Activated CD4-positive, alpha-beta T cell treated with anti-CD3 and anti-CD28 coated beads for 4 hours (primary cell): ENCODE results near the gene PI4KA.

Experiments
- DNase-seq, 2 donors: peaks; one replicate each; pipeline ENCODE4 v3.0.0-alpha.2; 2020

The PI4KA gene

DNA sequence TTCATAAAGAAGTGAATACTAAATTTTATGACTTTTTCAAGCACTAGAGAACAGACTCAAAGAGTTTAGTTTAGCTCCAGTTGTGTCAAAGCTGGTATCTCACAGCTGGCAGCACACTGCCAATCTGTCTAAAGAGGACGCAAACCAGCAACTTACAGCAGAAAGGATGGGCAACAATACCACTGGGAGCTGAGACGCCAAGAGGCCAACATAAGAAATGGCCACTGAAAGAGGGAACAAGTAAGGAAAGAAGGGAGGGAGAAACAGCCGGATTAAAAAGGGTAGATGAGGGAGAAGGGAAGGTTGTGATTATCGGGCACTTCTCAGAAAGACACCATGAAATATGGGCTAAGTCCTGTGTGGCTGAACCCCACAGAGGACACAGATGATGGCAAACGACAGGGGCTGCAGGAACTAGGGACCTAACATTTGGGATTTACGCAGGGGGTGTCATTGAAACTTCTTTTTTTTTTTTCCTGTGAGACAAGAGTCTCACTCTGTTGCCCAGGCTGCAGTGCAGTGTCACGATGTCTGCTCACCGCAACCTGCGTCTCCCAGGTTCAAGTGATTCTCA is 43.0 kb downstream of the PI4KA start:
- DNase-seq, result no peak

DNA sequence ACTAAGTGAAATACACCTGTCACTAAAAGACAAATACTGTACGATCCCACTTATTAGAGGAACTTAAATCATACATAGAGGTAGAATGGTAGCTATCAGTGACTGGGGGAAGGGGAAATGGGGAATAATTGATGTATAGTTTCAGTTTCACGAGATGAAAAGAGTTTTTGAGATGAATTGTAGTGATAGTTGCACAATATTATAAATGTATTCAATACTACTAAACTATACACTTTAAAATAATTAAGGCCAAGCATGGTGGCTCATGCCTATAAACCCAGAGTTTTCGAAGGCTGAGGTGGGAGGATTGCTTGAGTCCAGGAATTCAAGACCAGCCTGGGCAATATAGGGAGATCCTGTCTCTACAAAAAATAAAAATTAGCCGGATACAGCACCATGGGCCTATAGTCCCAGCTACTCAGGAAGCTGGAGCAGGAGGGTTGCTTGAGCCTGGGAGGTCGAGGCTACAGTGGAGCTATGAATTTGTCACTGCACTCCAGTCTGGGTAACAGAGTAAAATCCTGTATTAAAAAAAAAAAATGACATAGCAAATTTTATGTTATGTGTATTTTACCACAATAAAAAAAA is 44.3 kb downstream of the PI4KA start:
- DNase-seq, result no peak

DNA sequence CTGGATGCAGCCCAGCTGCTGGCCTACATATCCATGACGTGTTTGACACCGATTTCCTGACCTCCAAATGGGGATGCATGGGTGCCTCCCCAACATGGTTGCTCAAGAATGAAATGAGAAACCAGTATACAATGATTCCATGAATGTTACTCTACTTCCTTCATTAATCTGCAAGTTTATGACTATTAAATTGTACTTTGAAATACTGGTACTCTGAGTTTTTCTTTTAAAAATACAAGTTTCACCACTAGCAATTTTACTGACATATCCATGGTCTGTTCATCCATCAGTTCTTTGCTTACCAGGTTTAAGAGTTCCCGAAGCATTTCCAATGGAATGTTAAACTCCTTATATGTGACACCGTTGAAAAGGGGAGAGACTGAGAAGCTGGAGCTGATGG is 45.6 kb downstream of the PI4KA start:
- DNase-seq, result no peak

DNA sequence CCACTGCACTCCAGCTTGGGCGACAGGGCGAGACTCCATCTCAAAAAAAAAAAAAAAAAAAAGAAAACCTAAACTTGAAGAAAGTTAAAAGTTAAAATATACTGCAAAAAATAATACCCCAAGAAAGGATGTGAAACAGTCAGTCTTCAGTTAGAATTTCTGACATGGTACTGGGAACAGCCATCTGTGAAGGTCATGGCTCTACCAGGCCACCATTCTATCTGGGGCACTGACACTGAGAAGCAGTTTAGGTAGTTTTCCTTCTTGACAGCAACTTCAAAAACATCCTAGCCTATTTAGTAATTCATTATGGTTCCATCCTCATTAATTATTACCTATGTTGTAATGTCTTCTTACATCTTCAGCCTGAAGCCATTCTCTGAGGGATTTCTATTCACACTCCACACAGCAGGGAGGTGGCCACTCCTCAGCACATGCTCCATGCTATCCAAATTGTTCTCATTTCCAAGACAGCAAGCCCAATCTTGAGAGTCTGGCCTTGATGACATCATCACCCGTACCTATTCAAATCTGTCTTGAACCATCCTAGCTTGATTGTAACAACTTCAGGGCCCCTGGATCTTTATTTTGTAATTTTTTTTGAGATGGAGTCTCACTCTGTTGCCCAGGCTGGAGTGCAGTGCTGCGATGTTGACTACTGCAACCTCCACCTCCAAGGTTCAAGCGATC is 46.5 kb downstream of the PI4KA start:
- DNase-seq, result no peak

DNA sequence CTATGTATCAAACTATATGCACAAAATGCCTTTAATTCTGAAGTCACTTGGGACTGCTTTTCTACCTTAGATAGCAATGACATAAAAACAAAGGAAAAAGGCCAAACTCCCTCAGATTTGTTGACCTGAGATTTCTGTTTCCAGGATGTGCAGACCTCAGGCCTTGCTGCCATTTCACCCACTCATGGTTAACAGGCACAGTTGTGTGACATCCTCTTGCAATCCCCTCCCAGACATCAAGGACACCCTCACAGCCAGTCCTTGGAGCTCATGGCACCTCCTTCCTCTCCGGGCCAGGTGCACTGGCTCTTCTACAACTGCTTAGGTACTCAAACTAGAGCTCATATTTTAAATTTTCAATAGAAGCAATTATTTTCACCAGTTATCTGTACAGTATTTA is 47.4 kb downstream of the PI4KA start:
- DNase-seq, result no peak

DNA sequence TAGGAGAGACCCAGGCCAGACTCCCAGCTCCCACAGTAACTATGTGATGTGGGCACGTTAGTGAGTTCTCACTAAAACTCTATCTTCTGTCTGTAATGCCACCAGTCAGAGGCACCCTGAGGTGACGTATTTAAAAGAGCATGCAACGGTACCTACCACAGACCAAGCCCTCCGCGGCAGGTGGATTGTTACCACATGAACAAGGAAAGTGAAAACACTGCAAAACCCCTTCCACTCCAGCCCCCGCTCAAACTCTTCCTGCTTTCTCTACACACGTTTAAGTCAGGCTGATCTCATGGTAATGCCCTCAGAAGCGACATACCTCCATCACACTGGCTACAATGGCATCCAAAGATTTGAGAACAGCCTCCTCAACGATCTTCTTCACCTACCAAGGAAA is 48.0 kb downstream of the PI4KA start:
- DNase-seq, result no peak

DNA sequence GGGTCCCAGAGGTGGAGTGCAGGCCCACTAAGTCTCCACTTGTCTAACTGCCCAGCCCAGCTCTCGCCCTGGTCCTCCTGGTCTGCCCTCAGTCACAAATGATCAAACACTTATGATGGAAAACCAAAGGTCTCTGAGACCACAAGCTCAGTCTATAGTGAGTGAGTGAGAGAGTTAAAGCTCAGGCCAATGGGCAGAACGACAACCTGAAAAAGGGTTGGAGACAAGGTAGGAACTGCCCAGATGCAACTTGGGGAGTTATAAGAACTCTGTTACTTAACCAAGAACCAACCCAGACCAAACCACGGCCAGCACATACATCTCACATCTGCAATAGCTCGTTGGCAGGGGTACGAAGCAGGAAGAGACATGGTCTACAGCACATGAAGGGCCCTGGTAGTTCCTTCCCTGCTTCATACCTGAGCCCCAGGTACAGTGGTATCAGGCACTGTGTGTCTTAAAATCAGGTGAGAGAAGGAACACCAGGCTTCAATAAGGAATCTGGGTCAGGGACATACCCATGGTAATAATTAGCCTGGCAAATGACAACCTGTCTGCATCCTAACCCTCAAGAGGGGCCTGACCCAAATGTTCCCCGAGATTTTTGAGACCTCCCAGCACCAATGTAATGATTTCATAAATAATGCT is 48.9 kb downstream of the PI4KA start:
- DNase-seq, result no peak

DNA sequence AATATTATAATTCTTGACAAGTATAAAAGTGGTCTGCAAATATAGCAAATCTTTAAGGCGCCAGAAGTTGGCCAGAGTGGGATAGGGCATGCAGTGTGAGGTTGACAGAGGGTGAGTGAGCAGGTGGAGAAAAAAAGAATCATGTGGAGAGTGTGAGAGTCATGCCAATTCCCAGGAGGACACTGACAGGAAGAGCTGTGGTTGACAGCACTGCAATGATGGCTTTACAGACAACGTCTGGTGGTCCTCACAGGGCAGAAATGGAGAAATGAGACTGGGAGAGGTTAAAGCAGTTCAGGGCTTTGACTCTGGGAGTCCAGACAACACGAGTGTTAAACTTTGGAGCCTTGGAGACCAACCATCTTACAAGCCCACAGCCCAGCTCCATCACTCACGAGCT is 49.8 kb downstream of the PI4KA start:
- no peak for DNase-seq

DNA sequence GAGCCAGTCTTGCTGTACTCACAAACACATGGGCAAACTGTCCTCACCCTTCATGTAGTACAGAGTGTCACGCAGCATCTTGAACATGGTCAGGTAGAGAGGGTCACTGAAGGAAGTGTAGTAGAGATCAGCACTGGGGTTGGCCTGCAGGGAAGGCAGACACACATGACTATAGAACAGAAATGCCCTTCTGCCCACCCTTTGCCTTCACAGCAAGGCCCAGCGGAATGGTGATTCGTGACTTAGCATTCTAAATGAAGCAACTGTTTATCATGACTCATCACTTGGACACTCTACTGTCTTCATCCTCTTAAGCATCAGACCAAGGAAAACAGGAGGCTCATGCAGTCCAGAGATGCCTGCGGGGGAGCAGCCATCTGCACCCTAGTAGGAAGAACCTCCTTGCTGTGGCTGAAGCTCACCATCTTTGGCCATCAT is 51.3 kb downstream of the PI4KA start:
- no peak for DNase-seq

DNA sequence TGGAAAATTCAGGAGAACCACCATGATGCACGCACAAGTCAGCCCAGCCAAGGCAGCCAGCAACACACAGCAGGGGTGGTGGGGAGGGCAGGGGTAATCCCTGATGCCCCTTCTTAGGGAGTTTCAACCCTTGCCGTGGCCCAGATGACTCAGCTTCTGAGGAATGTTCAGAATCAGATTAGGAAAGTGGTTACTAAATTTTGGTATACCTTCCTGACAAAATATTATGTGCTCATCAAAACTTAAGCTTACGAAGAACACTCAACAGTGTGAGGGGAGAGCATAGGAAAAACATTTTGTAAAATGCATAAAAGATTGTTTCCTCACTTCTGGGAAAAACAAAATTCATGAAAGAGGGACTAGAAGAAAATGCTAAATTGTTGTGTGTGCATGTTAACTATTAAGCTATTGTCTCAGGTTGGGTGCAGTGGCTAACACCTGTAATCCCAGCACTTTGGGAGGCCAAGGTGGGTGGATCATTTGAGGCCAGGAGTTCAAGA is 52.6 kb downstream of the PI4KA start:
- no peak for DNase-seq

DNA sequence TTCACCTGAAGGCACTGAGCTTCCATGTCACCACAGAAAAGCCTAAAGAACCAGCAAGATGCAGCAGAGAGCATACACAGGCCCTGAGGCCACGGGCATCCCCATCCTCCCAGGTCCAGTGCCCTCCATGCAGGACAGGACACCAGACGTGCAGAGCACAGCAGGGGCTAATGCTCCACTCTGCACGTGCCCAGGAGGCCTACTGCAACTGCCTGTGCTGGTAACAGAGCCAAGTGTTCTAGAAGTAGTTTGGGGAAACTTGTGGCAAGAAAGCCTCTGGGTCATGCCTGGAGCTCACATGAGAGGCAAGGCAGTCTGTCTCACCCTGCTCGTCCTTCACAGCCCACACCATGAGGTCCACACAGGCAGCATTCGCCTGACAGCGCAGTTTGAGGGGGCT is 54.0 kb downstream of the PI4KA start:
- no peak for DNase-seq

DNA sequence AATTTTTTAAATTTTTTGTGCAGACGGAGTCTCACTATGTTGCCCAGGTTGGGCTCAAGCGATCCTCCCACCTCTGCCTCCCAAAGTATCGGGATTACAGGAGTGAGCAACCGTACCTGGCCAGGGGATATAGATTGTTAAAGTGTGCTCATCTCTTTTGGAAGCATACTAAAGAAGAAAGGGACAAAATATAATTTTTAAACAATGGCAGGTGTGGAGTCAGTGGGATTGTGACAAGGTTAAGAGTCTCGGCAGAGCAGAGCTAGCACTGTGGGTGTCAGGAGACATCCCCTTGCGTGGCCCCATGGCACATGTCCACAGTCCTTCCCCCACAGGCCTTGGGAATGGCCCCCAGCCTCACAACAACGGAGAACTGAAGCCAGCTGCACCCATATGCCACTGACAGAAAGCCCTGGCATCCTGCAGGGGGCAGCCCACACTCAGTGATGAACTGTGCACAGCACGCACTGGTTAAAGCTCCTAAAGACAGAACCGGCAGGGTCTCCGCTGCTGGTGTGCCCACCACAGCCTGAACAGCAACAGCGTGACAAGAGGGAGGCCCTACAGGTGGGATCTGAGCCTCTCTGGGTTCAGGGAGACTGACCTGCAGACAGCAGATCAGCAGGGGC is 54.8 kb downstream of the PI4KA start:
- peak; percentile 17 to 18 for DNase-seq

DNA sequence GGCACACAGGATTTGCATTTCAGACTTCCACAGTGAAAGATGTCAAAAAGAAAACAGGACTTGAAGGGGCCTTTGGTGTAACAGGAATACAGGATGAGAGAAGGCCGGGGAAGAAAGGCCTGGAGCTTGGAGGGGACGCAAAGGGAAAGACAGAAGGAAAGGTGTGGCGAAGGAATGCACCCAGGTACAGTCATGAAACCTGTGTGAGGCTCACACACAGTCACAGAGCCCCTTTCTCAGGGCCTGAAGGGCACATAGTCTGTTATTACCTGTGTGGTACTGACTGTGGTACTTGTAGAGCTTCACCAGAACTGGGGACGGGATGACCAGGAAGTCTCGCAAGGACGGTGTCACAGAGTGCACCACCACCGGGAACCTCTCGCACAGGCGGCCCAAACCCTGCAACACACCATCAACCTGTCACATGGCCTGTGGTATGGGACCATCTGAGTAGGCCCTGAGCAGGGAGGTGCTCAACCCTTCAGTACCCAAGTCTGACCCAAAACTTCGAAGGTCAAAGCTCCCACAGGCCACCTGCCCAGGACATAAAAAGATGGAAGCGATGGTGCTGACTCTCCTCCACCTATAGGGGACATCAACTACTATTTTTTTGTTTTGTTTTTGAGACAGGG is 55.6 kb downstream of the PI4KA start:
- DNase-seq, result no peak

DNA sequence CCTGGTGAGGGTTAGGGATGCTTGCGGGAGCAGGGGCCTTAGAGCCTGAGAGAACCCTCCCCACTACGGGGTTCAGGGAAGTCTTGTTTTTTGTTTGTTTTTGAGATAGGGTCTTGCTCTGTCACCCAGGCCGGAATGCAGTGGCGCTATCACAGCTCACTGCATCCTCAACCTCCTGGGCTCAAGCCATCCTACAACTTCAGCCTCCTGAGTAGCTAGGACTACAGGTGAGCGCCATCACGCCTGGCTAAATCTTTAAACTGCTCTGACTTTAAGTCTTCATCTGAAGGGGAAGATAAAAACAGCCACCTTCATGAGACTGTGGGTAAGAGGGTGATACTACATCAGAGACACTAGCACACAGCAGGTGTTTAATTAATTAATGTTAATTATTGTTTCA is 56.2 kb downstream of the PI4KA start:
- no peak for DNase-seq

DNA sequence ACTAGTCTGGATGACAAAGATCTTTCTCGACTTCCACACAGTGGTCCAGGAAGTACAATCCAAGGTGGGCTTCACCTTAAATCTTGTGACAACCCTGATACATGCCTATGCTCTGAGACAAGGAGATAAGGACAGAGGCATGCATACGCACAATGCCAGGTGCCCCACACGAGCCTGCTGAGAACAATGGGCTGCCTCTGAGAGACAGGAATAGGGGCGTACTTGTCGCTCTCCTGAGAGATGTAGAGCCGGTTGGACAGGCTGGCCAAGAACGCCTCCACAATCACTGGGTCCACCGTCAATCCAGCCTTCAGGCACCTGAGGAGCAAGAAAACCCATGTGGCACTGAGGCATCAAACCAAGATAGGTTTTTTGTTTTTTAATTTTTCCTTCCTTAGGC is 59.2 kb downstream of the PI4KA start:
- DNase-seq, result no peak

DNA sequence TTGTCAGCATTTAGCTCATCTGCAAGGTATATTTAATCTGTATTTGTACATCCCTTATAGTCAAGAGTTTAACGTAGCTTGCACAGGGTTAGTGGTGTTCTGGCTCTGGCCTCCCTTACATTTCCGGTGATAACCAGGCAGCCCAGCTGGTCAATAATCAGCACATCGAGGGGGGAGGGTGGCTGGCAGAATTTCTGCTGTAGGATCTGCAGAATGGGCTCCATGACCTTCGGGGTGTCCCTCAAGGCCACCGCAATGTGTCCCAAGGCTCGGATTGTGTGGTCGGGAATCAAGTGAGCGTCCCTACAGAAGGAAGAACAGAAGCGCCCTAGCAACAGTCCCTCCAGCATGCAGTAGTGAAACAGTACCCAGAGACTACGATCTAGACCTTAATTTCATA is 59.6 kb downstream of the PI4KA start:
- DNase-seq, result no peak

DNA sequence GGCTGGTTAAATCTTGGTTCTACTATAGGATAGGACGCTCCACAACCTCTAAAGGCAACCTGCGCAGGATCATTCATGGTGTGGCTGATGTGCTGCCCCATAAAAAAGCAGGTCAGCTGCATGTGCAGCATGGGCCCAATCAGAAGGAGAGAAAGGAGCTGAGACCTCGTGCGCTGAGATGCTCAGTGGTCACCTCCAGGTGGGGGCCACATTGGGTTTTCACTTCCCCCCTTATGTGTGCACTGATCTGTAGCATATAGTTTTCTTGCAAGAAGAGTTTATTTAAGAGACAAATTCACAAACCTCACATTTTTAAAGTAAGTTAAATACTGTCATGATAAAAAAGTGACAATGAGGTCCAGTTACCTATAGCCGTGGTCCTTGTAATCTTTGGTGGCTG is 60.4 kb downstream of the PI4KA start:
- no peak for DNase-seq

DNA sequence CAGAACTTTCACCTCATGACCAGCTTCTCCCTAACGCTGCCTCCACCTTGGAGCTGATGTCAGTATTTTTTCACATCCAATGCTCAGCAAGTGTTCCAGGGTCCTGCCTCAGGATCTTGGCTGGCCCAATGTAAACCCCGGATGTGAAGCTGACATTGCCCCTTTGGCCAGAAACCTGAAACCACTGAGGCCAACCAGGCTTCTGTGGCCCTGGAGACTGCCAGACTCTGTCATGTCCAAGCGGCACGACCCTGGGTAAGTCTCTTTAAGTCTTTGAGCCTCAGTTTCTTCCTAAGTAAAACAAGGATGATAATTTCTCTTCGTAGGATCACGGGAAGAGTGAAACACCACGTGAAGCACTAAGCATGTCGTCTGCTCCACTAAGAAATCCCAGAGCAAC is 61.9 kb downstream of the PI4KA start:
- DNase-seq, result no peak

DNA sequence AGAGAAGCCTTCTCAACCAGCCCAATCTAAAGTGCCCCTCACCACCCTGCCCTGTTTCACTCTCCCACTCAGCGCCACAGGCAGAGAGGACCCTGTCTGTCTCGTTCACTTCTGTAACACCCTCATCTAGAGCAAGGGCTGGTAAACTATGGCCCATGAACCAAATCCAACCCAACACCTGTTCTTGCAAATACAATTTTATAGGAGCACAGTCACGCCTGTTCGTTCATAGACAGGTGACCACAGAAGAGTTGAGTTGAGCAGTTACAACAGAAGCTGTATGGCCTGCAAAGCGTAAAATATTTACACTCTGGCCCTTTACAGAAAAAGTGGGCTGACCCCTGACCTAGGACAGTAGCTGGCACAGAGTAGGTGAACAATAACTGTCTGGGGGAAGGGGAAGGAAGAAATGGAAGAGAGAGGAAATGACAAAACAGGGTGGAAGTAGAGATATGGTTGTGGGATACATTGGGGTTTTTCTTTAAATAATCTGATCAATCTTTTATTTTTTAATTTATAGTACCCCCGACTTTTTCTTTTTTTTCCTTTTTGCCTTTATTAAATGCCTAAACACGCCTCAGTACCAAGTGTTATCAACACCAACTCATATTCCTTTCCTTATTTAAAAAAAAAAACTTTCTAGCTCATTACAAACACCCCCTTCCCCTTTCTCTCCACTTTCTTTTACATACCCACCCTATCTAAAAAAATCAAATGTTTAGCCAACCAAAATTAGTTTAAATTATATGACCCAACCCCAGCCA is 63.8 kb downstream of the PI4KA start:
- DNase-seq, result no peak

DNA sequence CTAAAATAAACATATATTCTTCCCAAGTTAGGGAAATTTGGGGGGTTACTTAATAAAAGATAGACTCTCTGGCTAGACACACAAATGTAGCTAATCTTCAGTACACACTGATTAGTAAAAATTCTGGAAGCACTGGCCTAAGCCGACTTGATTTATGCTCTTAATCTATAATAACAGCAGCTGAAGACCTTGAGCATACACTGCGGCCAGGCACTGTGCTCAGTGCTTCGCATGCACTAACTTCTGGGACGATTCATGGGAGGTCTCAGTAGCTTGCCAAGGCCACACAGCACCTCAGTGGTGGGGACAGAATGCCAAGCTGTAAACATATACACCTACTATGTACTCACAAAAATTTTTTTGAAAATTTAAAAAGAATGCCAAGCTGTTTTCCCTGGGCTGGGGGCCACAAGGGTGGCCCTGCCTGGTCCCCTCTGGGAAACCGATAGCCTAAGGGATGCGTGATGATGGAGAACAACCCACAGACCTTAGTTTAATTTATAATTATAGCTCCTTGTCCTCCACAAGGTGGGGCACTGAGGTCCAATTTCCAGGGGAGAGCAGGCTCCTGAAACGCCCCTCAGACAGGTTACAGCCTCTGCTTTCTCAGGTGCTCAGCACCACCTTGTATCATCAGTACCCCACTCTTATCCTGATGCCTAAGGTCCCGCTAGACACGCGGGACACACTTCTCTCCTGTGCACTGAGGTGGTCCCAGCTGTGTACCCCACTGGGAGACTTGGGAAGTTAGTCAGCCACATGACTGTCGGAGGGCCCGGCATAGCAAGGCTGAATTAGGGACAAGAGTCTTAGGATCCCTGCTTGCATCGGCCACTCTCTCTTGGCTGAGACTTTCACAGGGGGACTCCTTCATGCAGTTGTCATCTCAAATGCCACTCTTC is 64.6 kb downstream of the PI4KA start:
- DNase-seq, result no peak
